RWPE1 (cell line): ENCODE data around the gene RANBP10.

ENCODE experiments used
- CTCF ChIA-PET: fragments of 350-600 bp; sonication (Branson Sonifier 250); formaldehyde crosslinking; extraction: SDS; loops from one replicate; lab custom pipeline; 2021; lab: Yijun Ruan, JAX
- POLR2A ChIA-PET: fragments of 400-600 bp; formaldehyde crosslinking; extraction: SDS; loops from one replicate; lab custom pipeline; 2020; ENCODE audit warnings: antibody characterized with exemption; ENCODE audit not compliant: low non-redundant PET; lab: Yijun Ruan, JAX
- DNase-seq: peaks from one replicate; pipeline ENCODE4 v3.0.0; 2012; ENCODE audit warnings: low spot score
- H3K27ac ChIP-seq: fragments of 450-650 bp; 2 replicates; pipeline ENCODE4 v1.5.1; 2017
- CTCF ChIP-seq: fragments of 450-650 bp; conservative IDR thresholded peaks from 2 replicates; pipeline ENCODE4 v1.5.1; 2017; ENCODE audit warnings: low read depth, mild to moderate bottlenecking

Gene RANBP10

GRCh38 chr16:67820608-67821259 is 14.4 kb upstream of the RANBP10 start:
- ChIA-PET POLR2A (no interaction called here), CTCF (interaction anchor here (0.6 kb wide), 1 partner anchor 63 kb away, joined by 3 read pairs; no protein-coding TSS in a partner anchor)

GRCh38 chr16:67814567-67814966 is 8.2 kb upstream of the RANBP10 start:
- POLR2A ChIA-PET = no interaction called here
- CTCF ChIA-PET = interaction anchor here (0.7 kb wide), 1 partner anchor 155 kb away, joined by 3 read pairs; no protein-coding TSS in a partner anchor
- DNase-seq = no peak
- TF ChIP-seq CTCF = no peak
- no peak overlapping the region for H3K27ac ChIP-seq

More at GRCh38 chr16:67820608-67821259, 14.4 kb upstream of the RANBP10 start:
- TF ChIP-seq CTCF = no peak
- no peak overlapping the region for H3K27ac ChIP-seq
- DNase-seq = no peak

- TF ChIP-seq CTCF = no peak
- CTCF ChIA-PET = no interaction called here
Observed at GRCh38 chr16:67811899-67812298, 5.5 kb upstream of the RANBP10 start.

GRCh38 chr16:67807148-67807682 is 855 bp upstream of the RANBP10 start:
- H3K27ac ChIP-seq = peak overlapping the region; percentile 77
- no peak for DNase-seq
- no peak for TF ChIP-seq CTCF
- CTCF ChIA-PET = interaction anchor here (0.7 to 2.6 kb wide), 3 partner anchors 9 to 287 kb away, joined by 3 to 23 read pairs (median 4); no protein-coding TSS in a partner anchor
- POLR2A ChIA-PET = interaction anchor here (0.9 to 1.4 kb wide), 2 partner anchors 11 to 88 kb away, joined by 3 to 17 read pairs; partner anchors contain the start of gene GFOD2

More at GRCh38 chr16:67811899-67812298, 5.5 kb upstream of the RANBP10 start:
- POLR2A ChIA-PET = no interaction called here
- no peak for DNase-seq
- H3K27ac ChIP-seq = no peak overlapping the region

- CTCF ChIA-PET = interaction anchor here (1.2 to 2.6 kb wide), 2 partner anchors 10 to 285 kb away, joined by 3 to 23 read pairs; no protein-coding TSS in a partner anchor
Observed at GRCh38 chr16:67805718-67806427, 487 bp downstream of the RANBP10 start.

More at GRCh38 chr16:67805718-67806427, 487 bp downstream of the RANBP10 start:
- H3K27ac ChIP-seq = peak overlapping the region; percentile 77
- peak; percentile 13 for DNase-seq
- no peak for TF ChIP-seq CTCF
- POLR2A ChIA-PET = interaction anchor here (0.9 to 1.4 kb wide), 3 partner anchors 9 to 86 kb away, joined by 3 to 17 read pairs (median 3); partner anchors contain the start of gene GFOD2
